Stomach (tissue), 9 donors: ENCODE data around the gene SECTM1. TPM values are rescaled to one million over a fixed set of nuclear protein-coding genes. Genes with fewer than 3 reads are reported as not detected.

Source experiments
- DNase-seq, 2 donors: peaks; one replicate each; pipeline versions ENCODE4 v3.0.0 to v3.0.0-alpha.2; 2013 to 2019
- H3K27ac ChIP-seq, 5 donors: fragments of 200-600 bp in 4 of 5; sonication (generic) in 4 of 5; one replicate each; pipeline ENCODE4 v1.5.1; 2013 to 2019; ENCODE audit warnings: mild to moderate bottlenecking in 1 of 5, moderate library complexity in 1 of 5
- H3K27me3 ChIP-seq, 3 donors: fragments of 200-600 bp; sonication (generic); one replicate each; pipeline ENCODE4 v1.5.1; 2017 to 2019; ENCODE audit warnings: mixed run types in 1 of 3
- H3K36me3 ChIP-seq, 4 donors: fragments of 200-600 bp; sonication (generic); 1 replicate in 3 of 4; 2 replicates in 1 of 4; pipeline ENCODE4 v1.5.1; 2016 to 2019
- H3K4me1 ChIP-seq, 4 donors: fragments of 200-600 bp; sonication (generic); one replicate each; pipeline ENCODE4 v1.5.1; 2016 to 2019
- H3K4me3 ChIP-seq, 4 donors: fragments of 200-600 bp; sonication (generic) in 3 of 4; one replicate each; pipeline ENCODE4 v1.5.1; 2016 to 2019; ENCODE audit warnings: mild to moderate bottlenecking in 1 of 4
- H3K9me3 ChIP-seq, 4 donors: fragments of 200-600 bp; sonication (generic); one replicate each; pipeline ENCODE4 v1.5.1; 2016 to 2019
- EP300 ChIP-seq: sonication (generic); formaldehyde crosslinking; IDR thresholded peaks from one replicate; pipeline ENCODE4 v1.6.1; 2017; ENCODE audit warnings: antibody characterized with exemption
- POLR2A ChIP-seq, 4 donors: fragments of 450-650 bp; IDR thresholded peaks; one replicate each; pipeline ENCODE4 v1.6.1; 2016; ENCODE audit warnings: antibody characterized with exemption in 4 of 4, control low read depth in 2 of 4, mild to moderate bottlenecking in 1 of 4, moderate library complexity in 1 of 4
- POLR2AphosphoS5 ChIP-seq, 3 donors: sonication (generic); formaldehyde crosslinking; IDR thresholded peaks; one replicate each; pipeline ENCODE4 v1.6.1; 2016; ENCODE audit warnings: antibody characterized with exemption in 3 of 3
- WGBS, 5 donors: extraction: QIAGEN DNeasy Blood & Tissue Kit in 3 of 5; methylation state at CpG; one replicate each; pipeline versions ENCODE4 v1.1.5 to v1.1.7; 2013 to 2018; 5-methylcytosine and 5-hydroxymethylcytosine counted together
- intact Hi-C: fragments of 100-400 bp; cut with DNase I; formaldehyde crosslinking; loops from one replicate; pipeline ENCODE4 v1.15.1; 2023; ENCODE audit warnings: low total_unique reads
- polyA plus RNA-seq, 3 donors: library from polyadenylated mRNA; stranded (reverse); fragments of 200-250 nt; gene quantifications; one replicate each; pipeline ENCODE4 v1.2.3, GENCODE V29; 2013
- total RNA-seq, 5 donors: library from RNA; depleted of rRNA; stranded (reverse); fragments of >200 nt; gene quantifications; one replicate each; pipeline versions ENCODE4 v1.1.0 to v1.2.3, GENCODE V29; 2014 to 2016
- TF ChIP-seq, protein P1 (sequence below), 7 experiments: fragments of 450-650 bp in 4 of 7; fragments of 200-600 bp in 3 of 7; sonication (generic) in 3 of 7; IDR thresholded peaks; one replicate each; pipeline ENCODE4 v1.5.1; 2016 to 2019; ENCODE audit warnings: antibody characterized with exemption in 7 of 7, control low read depth in 2 of 7, mild to moderate bottlenecking in 1 of 7
- donor health status: healthy with polysubstance abuse.
- donor health status: Bipolar disorder and iron deficiency.
- donor health status: healthy.

Gene SECTM1
- total and polyA plus RNA-seq, 8 donors, result 1.8 to 48.8 (median 9.8) TPM

DNA sequence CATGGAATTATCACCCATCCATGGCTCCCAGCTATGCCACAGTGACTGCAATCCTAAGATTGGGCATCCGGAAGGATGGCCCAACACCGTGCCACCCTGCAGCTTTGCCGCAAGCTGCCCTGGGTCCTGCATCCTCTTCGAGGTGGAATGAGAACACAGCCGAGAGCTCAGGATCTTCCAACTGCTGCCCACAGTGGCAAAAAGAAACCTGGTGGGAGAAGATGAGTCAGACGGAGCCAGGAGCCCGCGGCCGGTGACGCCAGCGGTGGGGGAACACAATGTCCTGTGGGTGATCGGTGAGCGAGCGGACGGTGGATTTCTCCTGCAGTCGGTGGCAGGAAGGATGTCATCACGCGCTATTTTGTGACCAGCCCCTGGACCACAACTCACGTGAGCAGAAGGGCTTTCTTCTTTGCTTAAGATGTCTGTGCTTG lies 36.3 kb downstream of the SECTM1 start:
- Histone ChIP-seq H3K4me1 (peaks cover 55 to 84% (median 75%) of the 10 kb centered on the region in 4 donors), H3K27me3 (peaks cover 0 to 10% (median 0%) of the 10 kb centered on the region in 3 donors), H3K9me3 (no peaks in the 10 kb centered on the region), H3K4me3 (peak overlapping the region; percentile 35 to 51 (median 45)), H3K36me3 (no peaks in the 10 kb centered on the region), H3K27ac (peak overlapping the region; percentile 80 to 99 (median 98))
- intact Hi-C loops, result no loop called here
- DNase-seq, result peak; percentile 77 to 87
- TF ChIP-seq, protein P1, sequence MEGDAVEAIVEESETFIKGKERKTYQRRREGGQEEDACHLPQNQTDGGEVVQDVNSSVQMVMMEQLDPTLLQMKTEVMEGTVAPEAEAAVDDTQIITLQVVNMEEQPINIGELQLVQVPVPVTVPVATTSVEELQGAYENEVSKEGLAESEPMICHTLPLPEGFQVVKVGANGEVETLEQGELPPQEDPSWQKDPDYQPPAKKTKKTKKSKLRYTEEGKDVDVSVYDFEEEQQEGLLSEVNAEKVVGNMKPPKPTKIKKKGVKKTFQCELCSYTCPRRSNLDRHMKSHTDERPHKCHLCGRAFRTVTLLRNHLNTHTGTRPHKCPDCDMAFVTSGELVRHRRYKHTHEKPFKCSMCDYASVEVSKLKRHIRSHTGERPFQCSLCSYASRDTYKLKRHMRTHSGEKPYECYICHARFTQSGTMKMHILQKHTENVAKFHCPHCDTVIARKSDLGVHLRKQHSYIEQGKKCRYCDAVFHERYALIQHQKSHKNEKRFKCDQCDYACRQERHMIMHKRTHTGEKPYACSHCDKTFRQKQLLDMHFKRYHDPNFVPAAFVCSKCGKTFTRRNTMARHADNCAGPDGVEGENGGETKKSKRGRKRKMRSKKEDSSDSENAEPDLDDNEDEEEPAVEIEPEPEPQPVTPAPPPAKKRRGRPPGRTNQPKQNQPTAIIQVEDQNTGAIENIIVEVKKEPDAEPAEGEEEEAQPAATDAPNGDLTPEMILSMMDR (IDR thresholded peaks at IDR 0.05), result no peak
- TF ChIP-seq POLR2AphosphoS5 (IDR thresholded peaks at IDR 0.05) (peak; percentile 76 to 94 (median 92)), POLR2A (IDR thresholded peaks at IDR 0.05) (no peak), EP300 (peak; percentile 98)
- 43 to 55% (median 49%) methylated on average over 19 of the region's 19 CpGs for WGBS, 5 donors

DNA sequence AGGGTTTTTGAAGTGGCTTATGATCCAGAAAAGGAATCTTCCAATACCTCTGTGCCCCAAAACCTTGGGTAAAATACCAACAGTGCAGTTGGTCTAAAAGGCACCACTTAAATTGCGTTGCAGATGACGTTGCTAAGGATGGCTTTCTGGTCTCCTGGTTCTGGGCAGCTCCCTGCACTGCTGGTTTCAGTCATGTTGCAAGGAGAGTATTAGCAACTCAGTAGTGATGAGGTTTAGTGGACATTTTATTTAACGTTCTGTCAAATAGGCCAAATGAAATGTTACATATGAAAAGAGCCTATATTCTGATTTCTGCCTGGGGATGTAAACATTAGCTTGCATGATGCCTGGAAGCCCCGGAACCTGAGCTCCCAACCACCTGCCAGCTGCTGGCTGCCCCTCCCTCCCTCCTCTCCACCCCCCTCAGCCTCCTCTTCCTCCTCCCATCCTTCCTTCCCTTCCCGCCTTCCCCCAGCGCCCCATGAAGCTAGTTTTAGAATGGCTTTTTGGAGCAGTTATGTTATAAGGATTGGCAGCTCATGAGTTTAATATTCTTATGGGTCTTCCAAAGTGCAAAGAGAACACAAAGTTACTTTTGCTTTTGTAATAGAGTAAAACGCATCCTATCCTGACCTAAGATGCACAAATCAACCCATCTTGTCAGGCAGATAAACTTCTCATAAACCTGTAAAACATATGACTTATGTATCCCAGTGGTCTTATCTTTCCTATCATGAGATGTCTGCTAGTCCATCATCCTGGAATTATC lies 36.9 kb downstream of the SECTM1 start:
- H3K4me3 ChIP-seq, result peak overlapping the region in 3 of 4 donors; percentile 35 to 50 (median 40)
- peaks cover 55 to 90% (median 80%) of the 10 kb centered on the region in 4 donors for H3K4me1 ChIP-seq
- DNase-seq, result no peak

DNA sequence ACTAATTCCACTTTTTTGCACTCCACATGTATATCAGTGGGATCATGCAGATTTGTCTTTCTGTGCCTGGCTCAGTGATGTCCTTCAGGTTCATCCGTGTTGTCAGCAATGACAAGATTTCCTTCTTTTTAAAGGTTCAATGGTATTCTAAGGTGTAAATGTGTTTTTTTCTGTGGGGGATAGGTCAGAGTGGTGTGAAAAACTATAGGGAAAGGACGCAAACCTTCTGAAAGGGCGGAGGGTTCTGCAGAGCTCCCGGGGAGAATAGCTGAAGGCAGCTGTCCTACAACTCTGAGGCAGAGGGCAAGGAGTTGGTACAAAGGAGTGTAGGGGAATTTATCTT lies 38.1 kb downstream of the SECTM1 start:
- no peaks in the 10 kb centered on the region for H3K9me3 ChIP-seq

More for the DNA sequence above, 36.9 kb downstream of the SECTM1 start:
- 45 to 61% (median 46%) methylated on average over 7 of the region's 7 CpGs for WGBS, 5 donors
- TF ChIP-seq, protein P1 (IDR thresholded peaks at IDR 0.05), result no peak
- peak in 1 of 4 donors; percentile 11 for TF ChIP-seq POLR2A (IDR thresholded peaks at IDR 0.05)
- intact Hi-C loops, result no loop called here
- Histone ChIP-seq H3K27ac (peak overlapping the region; percentile 80 to 99 (median 98)), H3K9me3 (no peaks in the 10 kb centered on the region), H3K27me3 (peaks cover 0 to 5% (median 0%) of the 10 kb centered on the region in 3 donors), H3K36me3 (no peaks in the 10 kb centered on the region)

DNA sequence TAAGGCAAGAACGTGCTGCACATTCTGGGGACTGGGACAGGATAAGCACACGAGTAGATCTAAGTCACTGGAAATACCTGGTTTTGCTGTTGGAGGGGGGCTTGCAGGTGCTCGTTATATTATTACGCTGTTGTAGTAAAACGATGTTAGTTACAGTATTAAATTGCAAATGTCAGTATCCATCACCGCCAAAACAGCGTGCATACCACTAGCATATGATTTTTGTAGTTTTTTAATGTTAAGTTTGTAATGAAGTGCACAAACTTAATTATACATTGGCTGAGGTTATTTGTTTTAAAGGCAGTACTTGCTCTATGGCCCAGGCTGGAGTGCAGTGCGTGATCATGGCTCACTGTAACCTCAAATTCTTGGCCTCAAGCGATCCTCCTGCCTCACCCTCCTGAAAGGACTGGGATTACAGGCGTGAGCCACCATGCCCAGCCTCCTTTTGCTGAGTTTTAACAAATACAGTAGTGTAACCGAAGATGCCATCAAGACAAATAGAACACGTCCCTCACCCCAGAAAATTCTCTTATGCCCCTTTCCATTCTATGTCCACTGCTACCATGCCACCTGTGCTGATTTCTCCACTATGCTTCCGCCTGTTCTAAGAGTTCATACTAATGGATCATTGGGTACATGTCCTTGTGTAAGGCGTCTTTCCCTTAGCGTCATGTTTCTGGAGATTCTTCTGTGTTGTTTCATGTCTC lies 39.3 kb downstream of the SECTM1 start:
- DNase-seq, result no peak
- Histone ChIP-seq H3K4me3 (peak overlapping the region in 3 of 4 donors; percentile 73 to 84 (median 73)), H3K4me1 (peaks cover 54 to 90% (median 72%) of the 10 kb centered on the region in 4 donors), H3K27me3 (no peaks in the 10 kb centered on the region), H3K36me3 (no peaks in the 10 kb centered on the region), H3K9me3 (no peaks in the 10 kb centered on the region), H3K27ac (peak overlapping the region; percentile 82 to 99 (median 99))
- 66 to 74% (median 68%) methylated on average over 15 of the region's 15 CpGs for WGBS, 5 donors
- TF ChIP-seq POLR2AphosphoS5 (IDR thresholded peaks at IDR 0.05) (peak in 1 of 3 donors; percentile 33), EP300 (no peak)
- intact Hi-C loops, result no loop called here

More for the DNA sequence above, 38.1 kb downstream of the SECTM1 start:
- intact Hi-C loops, result no loop called here
- peaks cover 55 to 90% (median 73%) of the 10 kb centered on the region in 4 donors for H3K4me1 ChIP-seq
- no peak for DNase-seq
- peak overlapping the region; percentile 14 to 99 (median 99) for H3K27ac ChIP-seq
- 31 to 37% (median 37%) methylated on average over 4 of the region's 4 CpGs for WGBS, 5 donors
- H3K36me3 ChIP-seq, result no peaks in the 10 kb centered on the region
- H3K27me3 ChIP-seq, result no peaks in the 10 kb centered on the region
- no peak overlapping the region for H3K4me3 ChIP-seq
- TF ChIP-seq, protein P1 (IDR thresholded peaks at IDR 0.05), result no peak
- TF ChIP-seq POLR2AphosphoS5 (IDR thresholded peaks at IDR 0.05) (no peak), POLR2A (IDR thresholded peaks at IDR 0.05) (no peak), EP300 (no peak)
